ENCODE measurements around the gene NFKBIE. TPM values are rescaled to one million over a fixed set of nuclear protein-coding genes. Genes with fewer than 3 reads are reported as not detected.

NFKBIE gene
- total RNA-seq, 1 experiment from 2014 or later: 9.7 TPM

GRCh38 chr6:44220913-44221290 lies 44.4 kb downstream of the NFKBIE start:
- Histone ChIP-seq H3K9ac (ENCODE audit: extremely low read depth, insufficient read length, low read length) (no peak overlapping the region), H3K79me2 (ENCODE audit: insufficient read depth, low read length) (peaks cover 13% of the 10 kb centered on the region; the same call in 1 of the 2 replicates), H2BK120ac (ENCODE audit: low read depth, low read length, poor library complexity, severe bottlenecking) (no peak overlapping the region), H2BK12ac (ENCODE audit: insufficient read length, low read depth, low read length) (no peak overlapping the region), H3K27me3 (ENCODE audit: insufficient read depth, low read length) (no peaks in the 10 kb centered on the region), H3K14ac (ENCODE audit: insufficient read depth, low read length) (no peak overlapping the region), H3K4ac (ENCODE audit: low read depth, low read length) (no peak overlapping the region), H3K23ac (ENCODE audit: insufficient read length, low read depth, low read length) (no peak overlapping the region), H3K18ac (ENCODE audit: insufficient read length, low read depth, low read length) (no peak overlapping the region), H3T11ph (ENCODE audit: low read length) (no peak overlapping the region), H3K23me2 (ENCODE audit: insufficient read length, low read depth, low read length, poor library complexity, severe bottlenecking) (peaks cover 22% of the 10 kb centered on the region), H4K5ac (ENCODE audit: insufficient read length, low read depth, low read length) (no peak overlapping the region), H4K8ac (replicated peaks; ENCODE audit: insufficient read length, low read depth, low read length) (no peak overlapping the region), H4K20me1 (ENCODE audit: control insufficient read depth, insufficient read depth, insufficient read length) (no peaks in the 10 kb centered on the region), H2BK15ac (ENCODE audit: low read depth, low read length) (no peak overlapping the region), H3K27ac (ENCODE audit: insufficient read length, low read depth, low read length) (no peak overlapping the region), H2BK20ac (ENCODE audit: low read depth, low read length, poor library complexity, severe bottlenecking) (no peak overlapping the region), H3K4me1 (ENCODE audit: insufficient read depth, low read length) (peaks cover 22% of the 10 kb centered on the region; the same call in 1 of the 2 replicates), H2BK5ac (ENCODE audit: insufficient read length, low read length) (no peak overlapping the region), H3K9me3 (ENCODE audit: control insufficient read depth, low read depth, low read length) (no peaks in the 10 kb centered on the region), H3K56ac (ENCODE audit: insufficient read length, low read depth, low read length) (no peak overlapping the region), H2AFZ (ENCODE audit: low read length) (no peak overlapping the region), H2AK5ac (ENCODE audit: insufficient read length, low read length) (no peak overlapping the region), H3K4me2 (ENCODE audit: insufficient read depth, insufficient read length, low read length) (no peak overlapping the region), H4K91ac (ENCODE audit: insufficient read length, low read depth, low read length) (no peak overlapping the region), H3K79me1 (ENCODE audit: insufficient read depth, low read depth, low read length, poor library complexity, severe bottlenecking) (peaks cover 13% of the 10 kb centered on the region)
- no CpG with 5 or more reads among the region's 4 CpGs for WGBS (ENCODE audit: extremely low coverage, insufficient read length, low lambda C conversion rate)
- TF ChIP-seq CTCF (conservative IDR thresholded peaks at IDR 0.05): no peak
- Mint-ChIP-seq H3K36me3 (ENCODE audit: insufficient read depth in 1 of 3, low read depth in 3 of 3) (peaks cover 0 to 3% (median 0%) of the 10 kb centered on the region in 3 experiments; a peak in 2 of 7 replicates), H3K4me3 (peak overlapping the region in 1 of 2 experiments; percentile 47; a peak in 2 of 5 replicates), H3K27ac (peak overlapping the region in 2 of 3 experiments; percentile 81 to 85; a peak in 5 of 7 replicates), H3K9me3 (no peaks in the 10 kb centered on the region; a peak in 1 of 5 replicates), H3K4me1 (peaks cover 67 to 70% of the 10 kb centered on the region in 2 experiments), H3K27me3 (ENCODE audit: low read depth) (peaks cover 3% of the 10 kb centered on the region)
- no peak for DNase-seq

Data from H9 (cell line).